CD4-positive, alpha-beta T cell treated with Interleukin-21 for 1 hour (primary cell): Measurements from ENCODE around the gene GPATCH8.
A peak's percentile ranks its signal among the peaks of the same experiment; 100 is the strongest.

ENCODE experiments used
- DNase-seq: peaks from one replicate; pipeline ENCODE4 v3.0.0-alpha.2; 2020

Gene GPATCH8

GRCh38 chr17:44352828-44353671 lies 150.2 kb downstream of the GPATCH8 start:
- DNase-seq: no peak

- no peak for DNase-seq
These were observed 151.0 kb downstream of the GPATCH8 start for GRCh38 chr17:44351961-44352827.

GRCh38 chr17:44351464-44351863 lies 151.7 kb downstream of the GPATCH8 start:
- DNase-seq: no peak

- peak; percentile 75 for DNase-seq
These were observed 152.4 kb downstream of the GPATCH8 start for GRCh38 chr17:44350733-44351226.

GRCh38 chr17:44349553-44350070 lies 153.6 kb downstream of the GPATCH8 start:
- DNase-seq: no peak

- DNase-seq: no peak
These were observed 154.2 kb downstream of the GPATCH8 start for GRCh38 chr17:44348988-44349364.

GRCh38 chr17:44348234-44348987 lies 154.8 kb downstream of the GPATCH8 start:
- DNase-seq: peak; percentile 29
